Nephron progenitor cell (in vitro differentiated cells): ENCODE measurements around the gene DNPH1.

Experiments used
- DNase-seq: peaks from one replicate; pipeline ENCODE4 v3.0.0; 2021
- H3K27ac Mint-ChIP-seq: 2 replicates; pipeline ENCODE4 v1.8.0; 2021; ENCODE audit warnings: mild to moderate bottlenecking, moderate library complexity, mixed read lengths
- H3K27me3 Mint-ChIP-seq: 2 replicates; pipeline ENCODE4 v1.8.0; 2021; ENCODE audit warnings: mild to moderate bottlenecking, low read depth, mixed read lengths; ENCODE audit not compliant: poor library complexity
- H3K36me3 Mint-ChIP-seq: 2 replicates; pipeline ENCODE4 v1.8.0; 2021; ENCODE audit warnings: low read depth, mixed read lengths
- H3K4me1 Mint-ChIP-seq: 2 replicates; pipeline ENCODE4 v1.8.0; 2021; ENCODE audit warnings: mixed read lengths
- H3K4me3 Mint-ChIP-seq: 2 replicates; pipeline ENCODE4 v1.8.0; 2021; ENCODE audit warnings: mild to moderate bottlenecking, moderate library complexity, mixed read lengths
- H3K9me3 Mint-ChIP-seq: 2 replicates; pipeline ENCODE4 v1.8.0; 2021; ENCODE audit warnings: mild to moderate bottlenecking, moderate library complexity, mixed read lengths
- TF ChIP-seq, protein P1 (sequence below): fragments of 200-600 bp; sonication (generic); IDR thresholded peaks from 2 replicates; pipeline ENCODE4 v1.5.0; 2021; ENCODE audit warnings: antibody characterized with exemption

Gene DNPH1

DNA sequence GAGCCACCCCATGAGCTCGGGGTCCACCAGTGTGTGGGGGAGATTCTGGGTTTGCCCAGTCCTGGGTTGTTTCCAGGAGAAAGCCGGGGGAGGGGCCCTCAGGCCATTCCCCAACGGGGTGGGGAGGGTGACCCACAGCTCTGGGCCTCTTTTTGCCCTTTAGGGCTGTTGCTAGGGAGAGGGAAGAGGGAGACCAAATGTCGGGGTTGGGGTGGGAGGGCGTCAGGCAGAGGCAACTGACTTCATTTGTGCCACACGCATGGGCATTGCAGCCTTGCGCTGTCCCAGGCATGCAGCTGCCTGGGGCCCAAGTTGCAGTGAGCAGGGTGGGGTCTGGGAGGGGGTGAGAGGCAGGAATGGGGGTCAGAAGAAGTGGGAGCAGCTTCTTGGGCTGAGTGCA lies 49.2 kb downstream of the DNPH1 start:
- Mint-ChIP-seq H3K27ac (no peak overlapping the region), H3K9me3 (no peaks in the 10 kb centered on the region), H3K27me3 (peaks cover 3% of the 10 kb centered on the region), H3K36me3 (peaks cover 36% of the 10 kb centered on the region), H3K4me3 (no peak overlapping the region), H3K4me1 (peaks cover 58% of the 10 kb centered on the region)
- DNase-seq: no peak
- TF ChIP-seq, protein P1, sequence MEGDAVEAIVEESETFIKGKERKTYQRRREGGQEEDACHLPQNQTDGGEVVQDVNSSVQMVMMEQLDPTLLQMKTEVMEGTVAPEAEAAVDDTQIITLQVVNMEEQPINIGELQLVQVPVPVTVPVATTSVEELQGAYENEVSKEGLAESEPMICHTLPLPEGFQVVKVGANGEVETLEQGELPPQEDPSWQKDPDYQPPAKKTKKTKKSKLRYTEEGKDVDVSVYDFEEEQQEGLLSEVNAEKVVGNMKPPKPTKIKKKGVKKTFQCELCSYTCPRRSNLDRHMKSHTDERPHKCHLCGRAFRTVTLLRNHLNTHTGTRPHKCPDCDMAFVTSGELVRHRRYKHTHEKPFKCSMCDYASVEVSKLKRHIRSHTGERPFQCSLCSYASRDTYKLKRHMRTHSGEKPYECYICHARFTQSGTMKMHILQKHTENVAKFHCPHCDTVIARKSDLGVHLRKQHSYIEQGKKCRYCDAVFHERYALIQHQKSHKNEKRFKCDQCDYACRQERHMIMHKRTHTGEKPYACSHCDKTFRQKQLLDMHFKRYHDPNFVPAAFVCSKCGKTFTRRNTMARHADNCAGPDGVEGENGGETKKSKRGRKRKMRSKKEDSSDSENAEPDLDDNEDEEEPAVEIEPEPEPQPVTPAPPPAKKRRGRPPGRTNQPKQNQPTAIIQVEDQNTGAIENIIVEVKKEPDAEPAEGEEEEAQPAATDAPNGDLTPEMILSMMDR: no peak

DNA sequence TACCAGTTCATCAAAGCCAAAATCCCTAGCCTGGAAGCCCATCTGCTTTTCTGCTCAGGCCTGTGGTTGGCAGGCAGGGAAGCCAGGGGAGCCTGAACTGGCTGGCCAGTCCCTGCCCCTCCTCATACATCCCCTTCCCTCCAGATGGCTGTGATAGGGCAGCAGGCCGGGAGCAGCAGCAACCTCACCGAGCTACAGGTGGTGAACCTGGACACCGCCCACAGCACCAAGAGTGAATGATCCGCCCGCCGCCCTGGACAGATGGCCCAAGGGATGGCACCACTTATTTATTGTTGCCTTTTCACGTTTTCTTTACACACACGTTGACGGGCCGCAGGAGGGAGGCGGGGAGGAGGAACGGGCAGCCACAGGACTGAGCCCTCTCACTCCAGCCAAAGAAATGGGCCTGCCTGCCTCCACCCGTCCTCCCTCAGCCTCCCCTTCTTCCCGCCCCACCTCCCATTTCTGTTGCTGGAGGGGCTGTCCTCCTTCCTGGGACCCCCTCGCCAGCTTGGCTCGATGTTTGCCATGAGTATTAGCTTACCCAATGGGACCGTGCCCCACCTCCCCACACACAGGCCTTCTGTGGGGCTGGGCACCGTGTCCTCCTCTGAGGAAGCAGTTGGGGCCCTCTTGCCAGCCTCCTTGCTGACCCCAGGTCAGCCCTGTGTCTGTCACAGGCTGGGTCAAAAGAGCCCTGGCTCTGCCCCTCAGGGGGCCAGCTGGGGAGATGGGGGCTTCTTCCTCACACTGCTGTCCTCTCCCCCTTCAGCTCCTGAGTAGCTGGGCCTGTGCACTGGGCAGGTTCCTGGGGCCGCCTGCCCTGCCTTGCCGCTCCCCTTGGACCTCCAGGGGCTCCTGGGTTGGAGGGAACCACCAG lies 50.1 kb downstream of the DNPH1 start:
- TF ChIP-seq, protein P1: no peak
- Mint-ChIP-seq H3K27ac (no peak overlapping the region), H3K4me1 (peaks cover 62% of the 10 kb centered on the region), H3K36me3 (peaks cover 34% of the 10 kb centered on the region), H3K9me3 (no peaks in the 10 kb centered on the region), H3K27me3 (peaks cover 3% of the 10 kb centered on the region), H3K4me3 (no peak overlapping the region)
- DNase-seq: no peak

DNA sequence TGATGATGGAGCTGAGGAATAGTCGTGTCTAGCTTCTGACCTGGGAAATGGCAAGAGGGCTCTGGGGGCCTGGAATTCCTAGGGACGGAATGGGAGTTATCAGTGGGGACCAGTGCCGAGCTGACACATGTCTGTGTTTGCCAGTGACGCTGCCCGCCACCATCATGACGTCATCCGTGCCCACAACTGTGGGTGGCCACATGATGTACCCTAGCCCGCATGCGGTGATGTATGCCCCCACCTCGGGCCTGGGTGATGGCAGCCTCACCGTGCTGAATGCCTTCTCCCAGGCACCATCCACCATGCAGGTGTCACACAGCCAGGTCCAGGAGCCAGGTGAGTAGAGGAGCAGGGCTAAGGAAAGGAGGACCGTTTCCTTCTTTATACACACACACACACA lies 51.1 kb downstream of the DNPH1 start:
- DNase-seq: no peak
- peaks cover 31% of the 10 kb centered on the region for H3K36me3 Mint-ChIP-seq
- TF ChIP-seq, protein P1: no peak
- H3K9me3 Mint-ChIP-seq: no peaks in the 10 kb centered on the region
- H3K4me3 Mint-ChIP-seq: no peak overlapping the region
- peak overlapping the region; percentile 63 for H3K27ac Mint-ChIP-seq
- peaks cover 62% of the 10 kb centered on the region for H3K4me1 Mint-ChIP-seq
- peaks cover 3% of the 10 kb centered on the region for H3K27me3 Mint-ChIP-seq

DNA sequence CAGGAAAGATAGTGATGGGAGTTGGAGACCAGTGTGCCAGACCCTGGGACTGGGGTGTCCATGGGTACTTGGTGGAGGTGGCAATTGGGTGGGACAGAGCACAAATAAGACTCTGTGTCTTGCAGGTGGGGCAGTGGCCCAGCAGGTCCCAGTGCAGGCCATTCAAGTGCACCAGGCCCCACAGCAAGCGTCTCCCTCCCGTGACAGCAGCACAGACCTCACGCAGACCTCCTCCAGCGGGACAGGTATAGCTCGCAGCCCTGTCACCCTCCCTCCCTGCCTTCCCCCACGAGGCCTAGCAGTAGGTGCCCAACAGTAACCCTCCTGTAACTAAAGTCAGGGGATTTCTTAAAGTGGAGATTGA lies 52.9 kb downstream of the DNPH1 start:
- Mint-ChIP-seq H3K4me3 (no peak overlapping the region), H3K27ac (no peak overlapping the region), H3K4me1 (peaks cover 60% of the 10 kb centered on the region), H3K9me3 (no peaks in the 10 kb centered on the region), H3K27me3 (peaks cover 7% of the 10 kb centered on the region), H3K36me3 (peaks cover 31% of the 10 kb centered on the region)
- TF ChIP-seq, protein P1: no peak
- no peak for DNase-seq

DNA sequence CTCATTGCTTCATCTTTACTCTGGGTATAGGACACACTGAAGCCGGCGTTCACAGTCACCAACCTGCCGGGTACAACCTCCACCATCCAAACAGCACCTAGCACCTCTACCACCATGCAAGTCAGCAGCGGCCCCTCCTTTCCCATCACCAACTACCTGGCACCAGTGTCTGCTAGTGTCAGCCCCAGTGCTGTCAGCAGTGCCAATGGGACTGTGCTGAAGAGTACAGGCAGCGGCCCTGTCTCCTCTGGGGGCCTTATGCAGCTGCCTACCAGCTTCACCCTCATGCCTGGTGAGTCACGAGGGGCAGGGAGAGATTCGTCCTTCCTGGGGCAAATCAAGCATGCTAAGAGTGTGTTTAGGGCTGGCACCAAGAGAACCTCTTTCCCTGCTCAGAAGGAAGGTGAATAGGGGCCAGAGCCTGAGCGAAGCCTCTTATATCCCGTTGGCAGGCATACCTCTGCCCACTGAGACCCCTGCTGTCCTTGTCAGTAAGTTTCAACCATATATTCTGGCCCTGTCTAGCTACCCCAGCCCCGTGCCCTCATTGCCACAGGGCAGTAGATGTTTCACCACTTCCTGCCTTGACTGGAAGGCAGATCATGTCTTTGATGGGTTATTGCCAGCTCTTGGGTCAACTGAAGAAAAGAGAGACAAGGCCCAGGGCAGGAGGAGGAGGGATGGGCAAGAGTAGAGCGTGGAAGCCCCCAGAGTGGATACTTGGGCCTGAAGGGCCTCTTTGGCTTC lies 53.4 kb downstream of the DNPH1 start:
- Mint-ChIP-seq H3K27ac (no peak overlapping the region), H3K27me3 (peaks cover 7% of the 10 kb centered on the region), H3K4me1 (peaks cover 57% of the 10 kb centered on the region), H3K4me3 (no peak overlapping the region), H3K36me3 (peaks cover 31% of the 10 kb centered on the region), H3K9me3 (no peaks in the 10 kb centered on the region)
- DNase-seq: no peak
- TF ChIP-seq, protein P1: no peak
